Activated CD8-positive, alpha-beta memory T cell treated with anti-CD3 and anti-CD28 coated beads, Interleukin-2, amount 50 U/mL, for 1 hour (primary cell): ENCODE results near the gene TOX2.

Experiments
- DNase-seq: peaks from one replicate; pipeline ENCODE4 v3.0.0-alpha.2; 2020; ENCODE audit errors: extremely low read depth

The TOX2 gene, protein sequence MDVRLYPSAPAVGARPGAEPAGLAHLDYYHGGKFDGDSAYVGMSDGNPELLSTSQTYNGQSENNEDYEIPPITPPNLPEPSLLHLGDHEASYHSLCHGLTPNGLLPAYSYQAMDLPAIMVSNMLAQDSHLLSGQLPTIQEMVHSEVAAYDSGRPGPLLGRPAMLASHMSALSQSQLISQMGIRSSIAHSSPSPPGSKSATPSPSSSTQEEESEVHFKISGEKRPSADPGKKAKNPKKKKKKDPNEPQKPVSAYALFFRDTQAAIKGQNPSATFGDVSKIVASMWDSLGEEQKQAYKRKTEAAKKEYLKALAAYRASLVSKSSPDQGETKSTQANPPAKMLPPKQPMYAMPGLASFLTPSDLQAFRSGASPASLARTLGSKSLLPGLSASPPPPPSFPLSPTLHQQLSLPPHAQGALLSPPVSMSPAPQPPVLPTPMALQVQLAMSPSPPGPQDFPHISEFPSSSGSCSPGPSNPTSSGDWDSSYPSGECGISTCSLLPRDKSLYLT

DNA sequence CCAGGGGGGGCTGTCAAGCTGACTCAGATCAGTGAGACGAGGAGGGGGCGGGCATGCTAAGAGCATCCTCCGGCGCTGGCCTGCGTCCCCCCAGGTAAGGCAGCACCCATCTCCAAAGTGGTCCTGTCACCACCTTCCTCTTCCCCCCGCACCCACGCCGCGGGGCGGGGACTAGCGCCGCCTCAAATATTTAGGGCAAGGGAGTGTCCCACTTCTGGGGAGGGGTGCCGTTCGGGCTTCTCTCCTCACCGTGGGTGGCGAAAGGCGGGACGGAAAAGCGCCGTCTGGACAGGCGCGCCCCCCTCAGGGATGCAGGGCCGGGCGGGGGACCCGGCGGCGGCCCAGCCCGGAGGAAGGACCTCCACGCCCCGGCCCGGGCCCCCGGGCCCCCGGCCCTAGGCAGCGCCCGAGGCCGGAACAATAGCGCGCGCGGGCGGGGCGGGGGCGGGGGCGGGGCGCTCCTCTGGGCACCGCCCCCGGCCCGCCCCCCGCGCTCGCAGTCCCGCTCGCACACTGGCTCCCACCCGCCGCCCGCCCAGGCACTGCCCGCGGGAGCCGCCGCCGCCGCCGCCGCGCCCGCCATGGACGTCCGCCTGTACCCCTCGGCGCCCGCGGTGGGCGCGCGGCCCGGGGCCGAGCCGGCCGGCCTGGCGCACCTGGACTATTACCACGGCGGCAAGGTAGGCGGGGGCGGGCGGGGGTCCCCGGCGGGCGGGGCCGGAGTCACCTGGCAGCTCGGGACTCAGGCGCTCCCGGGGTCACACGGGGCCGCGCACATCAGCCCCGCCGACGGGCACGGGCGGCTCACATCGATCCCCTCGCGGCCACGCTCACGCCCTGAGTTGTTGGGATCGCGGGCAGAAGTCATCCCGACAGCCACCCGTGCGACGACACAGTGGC, at the start of gene TOX2:
TOX2 (plus strand) TSS at position 542 of the 900 bp plus-strand sequence; CDS start at position 582, 40 bp downstream.
- DNase-seq, result no peak

DNA sequence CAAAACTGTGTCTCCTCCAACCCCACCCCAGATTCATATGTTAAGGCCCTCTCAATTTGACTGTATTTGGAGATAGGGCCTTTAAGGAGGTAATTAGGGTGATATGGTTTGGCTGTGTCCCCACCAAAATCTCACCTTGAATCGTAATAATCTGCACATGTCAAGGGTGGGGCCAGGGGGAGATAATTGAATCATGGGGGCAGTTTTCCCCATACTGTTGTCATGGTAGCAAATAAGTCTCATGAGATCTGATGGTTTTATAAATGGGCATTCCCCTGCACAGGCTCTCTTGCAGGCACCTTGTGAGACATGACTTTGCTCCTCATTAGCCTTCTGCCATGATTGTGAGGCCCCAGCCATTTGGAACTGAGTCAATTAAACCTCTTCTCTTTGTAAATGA, 46.6 kb upstream of the TOX2 start:
- no peak for DNase-seq

GRCh38 chr20:43870484-43870883, 44.2 kb upstream of the TOX2 start:
- DNase-seq, result no peak

DNA sequence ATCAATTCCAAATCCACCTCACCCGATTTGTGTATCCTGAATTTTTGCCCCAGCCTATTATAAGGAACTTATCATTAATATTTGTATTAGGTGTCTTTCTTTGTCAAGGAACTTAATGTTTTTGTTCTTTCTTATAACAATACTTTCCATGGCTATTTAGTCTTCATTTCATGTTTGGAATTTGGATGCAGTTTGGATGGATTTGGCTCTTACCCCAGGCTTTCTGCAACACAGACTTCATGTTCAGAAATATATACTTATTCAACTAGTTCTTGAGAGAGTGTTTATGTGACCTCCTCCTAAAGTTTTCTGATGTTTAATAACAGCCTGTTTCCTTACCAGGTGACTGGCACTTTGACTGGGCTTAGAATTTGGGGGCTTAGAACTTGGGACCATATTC, 35.9 kb upstream of the TOX2 start:
- DNase-seq, result no peak

DNA sequence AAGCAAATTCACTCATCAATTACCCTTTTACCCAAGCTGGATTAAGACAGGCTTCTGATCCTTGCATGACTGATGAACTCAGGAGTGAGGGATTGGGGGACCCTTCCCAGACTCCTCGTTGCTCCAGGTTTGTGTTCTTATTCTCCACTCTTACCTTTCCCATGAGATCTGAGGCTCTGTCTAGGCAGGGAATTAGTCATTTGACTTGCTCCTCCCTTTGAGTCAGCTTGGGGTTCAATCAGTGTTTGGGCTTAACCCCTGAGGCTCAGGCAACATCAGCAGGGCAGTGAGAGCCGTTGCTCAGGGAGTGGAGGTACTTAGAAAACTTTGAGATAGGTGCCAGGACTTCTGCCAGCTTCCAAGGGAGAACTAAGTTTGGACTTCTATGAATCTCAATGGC, 20.7 kb upstream of the TOX2 start:
- DNase-seq, result no peak

DNA sequence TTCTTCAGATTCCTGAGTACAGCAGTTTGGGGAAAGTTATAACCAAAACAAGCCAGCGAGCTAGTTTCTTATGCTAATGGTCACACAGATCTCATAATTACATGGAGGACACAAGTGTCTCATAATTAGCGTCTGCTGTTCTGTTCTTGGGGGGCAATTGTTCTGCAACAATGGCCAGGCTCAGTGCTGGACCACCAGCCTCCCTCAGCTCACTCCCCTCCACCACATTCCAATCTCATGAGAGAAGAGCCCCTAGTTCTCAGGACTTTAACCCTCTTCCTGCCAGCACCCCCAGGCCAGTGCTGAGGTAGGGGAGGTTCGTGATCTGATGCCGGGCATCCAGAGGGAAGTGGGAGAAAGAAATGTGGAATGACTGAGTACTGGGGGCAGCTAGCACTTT, 20.2 kb upstream of the TOX2 start:
- DNase-seq, result no peak

GRCh38 chr20:43895235-43895634, 19.4 kb upstream of the TOX2 start:
- DNase-seq, result no peak

DNA sequence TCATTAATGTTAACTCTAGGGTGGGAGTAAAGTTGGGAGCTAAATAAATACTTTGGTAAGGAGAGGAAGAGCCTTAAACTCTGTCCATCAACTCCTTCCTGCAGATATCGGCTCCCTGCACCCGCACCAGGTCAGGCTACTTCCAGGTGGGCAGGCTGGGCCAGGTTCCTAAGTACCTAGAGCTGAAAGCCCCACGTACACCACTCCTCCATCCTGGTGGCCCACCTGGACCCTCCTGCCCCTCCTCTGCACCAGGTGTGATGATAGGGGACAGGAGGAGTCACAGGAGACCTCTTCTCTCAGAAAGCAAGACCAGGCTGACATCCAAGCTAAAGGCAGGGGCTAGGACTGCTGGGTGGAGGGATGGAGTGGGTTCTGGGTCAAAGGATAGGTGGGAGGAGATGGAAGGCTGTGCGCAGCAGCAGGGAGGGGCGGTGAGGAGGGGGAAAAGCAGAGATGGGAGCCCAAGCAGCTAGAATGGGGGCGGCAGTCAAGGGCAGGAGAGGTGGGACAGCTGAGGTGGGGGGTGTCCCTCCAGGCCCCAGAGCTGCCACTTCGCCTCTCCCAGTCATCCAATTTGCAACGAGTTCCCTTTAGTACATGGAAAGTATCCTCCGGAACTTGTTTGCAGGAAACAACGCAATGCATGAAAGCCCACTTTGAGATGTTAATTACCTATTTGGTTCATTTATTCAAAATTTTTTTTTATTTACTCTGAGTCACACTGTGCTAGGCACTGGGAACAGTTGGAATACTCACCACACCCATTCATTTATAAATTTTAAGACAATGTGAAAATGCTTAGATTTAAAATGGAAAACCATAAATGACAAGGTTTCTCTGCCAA, 15.2 kb upstream of the TOX2 start:
- DNase-seq, result no peak

DNA sequence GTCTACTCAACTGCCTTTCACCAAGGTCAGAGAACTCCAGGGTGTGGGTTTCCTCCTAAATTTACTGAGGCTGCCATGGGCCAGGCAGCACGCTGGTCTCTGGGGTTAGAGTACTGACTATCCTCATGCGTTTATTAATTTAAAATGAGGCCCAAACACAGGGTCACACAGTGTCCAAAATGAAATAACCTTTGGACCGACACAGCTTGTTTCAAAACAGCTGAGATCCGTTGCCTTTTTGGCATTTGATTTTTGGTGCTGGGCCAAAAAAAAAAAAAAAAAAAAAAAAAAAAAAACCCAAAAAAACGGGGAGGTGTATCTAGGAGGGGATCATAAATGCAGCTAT, 14.6 kb upstream of the TOX2 start:
- DNase-seq, result no peak

DNA sequence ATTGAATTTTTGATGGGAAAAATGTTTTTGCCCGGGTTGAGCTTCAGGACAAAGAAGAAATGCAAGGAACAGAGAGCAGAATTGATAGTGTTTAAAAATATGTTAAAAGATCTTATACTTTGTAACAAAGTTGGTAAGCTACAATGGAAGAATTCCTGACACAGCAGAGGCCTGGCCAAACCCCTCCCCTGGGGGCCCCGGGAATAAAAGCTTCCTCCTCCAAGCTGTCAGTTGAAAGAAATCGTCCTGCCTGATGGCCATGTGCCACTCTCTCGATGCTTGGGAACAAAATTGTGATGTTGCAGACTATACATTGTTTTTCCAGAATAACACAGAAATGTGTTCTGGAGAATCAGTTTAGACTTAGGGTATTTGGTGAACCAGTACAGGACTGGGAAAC, 14.2 kb upstream of the TOX2 start:
- DNase-seq, result no peak

GRCh38 chr20:43901296-43901695, 13.4 kb upstream of the TOX2 start:
- no peak for DNase-seq

DNA sequence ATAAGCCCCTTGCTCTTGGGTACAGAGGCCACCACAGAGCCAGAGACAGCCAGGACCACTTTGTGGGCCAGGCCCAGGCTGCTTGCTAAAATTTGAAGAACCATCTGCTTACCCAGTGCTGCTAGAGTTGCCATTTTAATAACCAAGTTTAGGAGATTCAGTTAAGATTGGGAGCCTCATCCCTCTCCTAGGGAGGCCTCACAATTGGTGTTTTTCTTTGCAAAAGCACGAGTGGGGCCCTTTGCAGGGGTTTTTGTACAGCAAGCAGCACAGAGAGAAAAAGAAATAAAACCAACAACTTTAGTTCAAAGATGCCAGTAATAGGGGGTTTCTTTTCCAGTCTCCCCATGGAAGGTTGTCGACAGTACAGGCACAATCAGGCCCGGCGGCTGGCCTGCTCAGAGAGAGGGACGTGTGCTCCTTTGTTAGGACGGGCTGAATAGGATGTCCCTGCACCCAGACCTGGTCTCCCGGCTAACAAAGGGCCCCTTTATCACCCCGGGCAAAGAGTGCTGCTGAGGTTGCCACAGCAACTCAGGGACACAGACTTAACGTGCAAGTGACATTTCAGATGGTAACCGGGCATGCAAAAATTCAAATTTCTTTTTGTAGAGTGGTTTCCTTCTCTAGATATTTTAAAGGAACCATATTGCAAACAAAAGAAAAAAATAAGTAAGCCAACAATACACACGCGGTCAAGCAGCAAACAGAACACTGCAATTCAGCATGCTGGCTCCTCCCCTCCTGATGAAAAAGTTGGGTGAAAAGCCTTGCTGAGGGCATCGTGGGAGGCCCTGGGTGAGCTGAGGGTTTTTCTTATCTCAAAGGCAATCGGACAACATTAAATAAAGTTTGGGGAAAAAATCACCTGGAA, 10.5 kb upstream of the TOX2 start:
- DNase-seq, result no peak

- DNase-seq, result no peak
Measured at GRCh38 chr20:43904827-43905177, 9.8 kb upstream of the TOX2 start.

DNA sequence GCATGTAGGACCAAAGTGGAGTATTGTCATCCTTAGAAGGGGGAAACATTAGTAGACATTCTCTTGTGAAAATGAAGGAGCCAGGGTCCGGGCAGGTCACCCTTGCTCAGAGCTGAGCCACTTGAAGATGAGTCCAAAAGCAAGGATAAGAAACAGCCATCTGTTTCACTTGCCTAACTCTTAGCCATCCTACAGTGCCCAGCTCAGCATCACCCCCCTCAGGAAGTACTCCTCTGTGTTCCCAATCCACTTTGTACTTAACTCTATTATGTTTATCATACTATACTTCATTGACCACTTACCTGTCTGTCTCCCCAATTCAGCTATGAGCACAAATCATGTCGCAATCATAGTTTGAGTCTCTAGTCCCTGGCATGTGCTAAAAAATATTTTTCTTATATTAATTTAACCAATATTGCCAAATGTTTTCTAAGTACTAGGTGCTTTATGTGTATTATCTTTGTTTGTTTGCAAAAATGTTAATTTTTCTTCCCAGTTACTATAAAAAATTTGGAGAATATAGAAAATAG, 8.1 kb upstream of the TOX2 start:
- DNase-seq, result no peak

DNA sequence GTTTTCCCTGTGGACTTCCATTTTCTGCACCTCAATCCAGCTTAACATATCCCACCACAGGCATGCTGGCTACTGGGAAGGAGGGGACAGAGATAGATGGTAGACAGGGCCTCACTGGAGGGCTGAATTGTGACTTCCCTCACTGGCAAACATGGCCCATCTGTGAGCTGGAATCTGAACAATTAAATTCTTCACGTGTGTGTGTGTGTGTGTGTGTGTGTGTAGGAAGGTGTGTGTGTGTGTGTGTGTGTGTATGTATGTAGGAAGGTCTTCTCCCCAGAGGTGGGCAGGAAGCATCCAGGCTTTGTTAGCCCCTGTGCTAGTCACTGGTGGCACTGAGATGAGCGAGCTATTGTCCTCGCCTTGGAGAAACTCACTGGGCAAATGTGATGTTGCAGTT, 5.4 kb upstream of the TOX2 start:
- DNase-seq, result no peak

- DNase-seq, result no peak
Measured at GRCh38 chr20:43909720-43910119, 4.9 kb upstream of the TOX2 start.

DNA sequence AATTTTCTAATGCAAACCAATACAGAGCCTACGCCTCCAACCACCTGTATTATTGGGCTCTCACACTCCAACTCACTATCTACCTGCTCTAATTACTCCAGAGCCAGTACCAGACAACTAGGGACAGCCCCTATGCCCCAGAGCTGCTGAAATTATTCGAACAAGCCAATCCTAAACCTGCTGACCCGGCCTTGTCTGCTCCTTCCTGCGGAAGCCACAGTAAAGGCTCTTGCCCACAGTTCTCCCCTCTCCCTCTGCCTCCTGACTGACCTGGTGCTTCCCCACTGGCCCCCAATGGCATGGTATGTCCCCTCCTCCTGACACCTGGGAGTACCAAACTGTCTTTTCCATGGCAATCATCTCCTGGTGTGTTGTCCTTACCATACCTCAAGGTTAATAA, 4.1 kb upstream of the TOX2 start:
- no peak for DNase-seq

- no peak for DNase-seq
Measured at GRCh38 chr20:43911066-43911465, 3.6 kb upstream of the TOX2 start.

DNA sequence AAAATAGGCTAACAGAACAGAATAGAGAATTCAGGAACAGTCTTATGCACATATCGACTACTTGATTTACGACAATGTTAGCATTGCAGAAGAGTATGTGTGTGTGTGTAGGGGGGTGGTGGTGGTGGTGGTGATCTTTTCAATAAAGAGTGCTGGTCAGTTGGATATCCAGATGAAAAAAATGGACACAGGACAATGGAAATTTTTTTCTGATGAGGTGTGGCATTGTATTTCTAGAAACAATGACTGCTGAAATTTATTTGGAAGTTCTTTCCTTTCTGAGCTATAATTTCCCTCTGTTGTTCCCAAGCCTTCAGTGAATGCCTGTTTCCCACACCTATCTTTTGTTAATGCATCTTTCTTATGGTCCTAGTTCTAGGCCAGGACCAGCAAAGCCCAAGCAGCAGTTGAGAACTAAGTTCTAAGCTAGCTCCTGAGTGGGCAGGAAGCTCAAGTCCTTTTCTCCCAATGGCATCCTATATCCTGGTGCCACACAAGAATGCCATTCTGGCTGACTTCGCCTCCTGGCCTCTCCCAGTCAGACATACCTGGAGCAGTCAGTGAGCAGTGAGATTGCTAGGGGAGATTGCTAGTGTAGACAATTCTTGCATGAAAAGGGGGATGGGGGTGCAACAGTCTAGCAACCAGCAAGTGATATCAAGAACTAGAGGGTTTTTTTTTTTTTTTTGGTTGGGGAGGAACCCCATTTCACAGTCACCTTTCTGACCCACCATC, 1.2 kb upstream of the TOX2 start:
- DNase-seq, result no peak
